ENCODE results near the gene SPIRE2.

GRCh38 chr16:89904606-89905510 lies 76.6 kb downstream of the SPIRE2 start:
- TF ChIP-seq POLR2A (IDR thresholded peaks at IDR 0.05) (no peak), CTCF (IDR thresholded peaks at IDR 0.05) (no peak)
